ENCODE results near the gene BHLHE40. TPM values are rescaled to one million over a fixed set of nuclear protein-coding genes. Genes with fewer than 3 reads are reported as not detected.
"Not testable (repeated sequence)": the region's sequence is repeated elsewhere in the genome, so short reads cannot be mapped to it uniquely, and the experiment has no call there.

The BHLHE40 gene
- total and polyA plus RNA-seq, 2 donors (not counting 1 experiment from before 2014, with no cell fraction given), result 16.7 to 28.4 TPM

GRCh38 chr3:4971437-4971836 lies 7.8 kb upstream of the BHLHE40 start:
- not testable (repeated sequence) for DNase-seq (ENCODE audit: low read depth in 2 of 2); H3K27me3 ChIP-seq (ENCODE audit: control insufficient read depth, insufficient read depth, low read length); H3K4me3 ChIP-seq (replicated peaks in 1 of 4; ENCODE audit: control extremely low read depth in 1 of 4, insufficient read depth in 1 of 4, low read depth in 3 of 4, low read length in 4 of 4); H3K9ac ChIP-seq (ENCODE audit: insufficient read depth, low read length); H3K36me3 ChIP-seq (ENCODE audit: control insufficient read depth, insufficient read depth, low read length); H3K9me3 ChIP-seq (ENCODE audit: control insufficient read depth, insufficient read depth, low read depth, low read length); H3K27ac ChIP-seq (ENCODE audit: insufficient read depth, low read length); H4K20me1 ChIP-seq (ENCODE audit: control insufficient read depth, extremely low read depth, insufficient read depth, low read length); H3K4me1 ChIP-seq (ENCODE audit: control insufficient read depth, extremely low read depth, insufficient read depth, low read length); H3K4me2 ChIP-seq (ENCODE audit: extremely low read depth, insufficient read depth, low read length); H3K79me2 ChIP-seq (ENCODE audit: control insufficient read depth, insufficient read depth, low read length); H2AFZ ChIP-seq (ENCODE audit: low read length)

- Histone ChIP-seq H4K20me1 (ENCODE audit: control insufficient read depth, extremely low read depth, insufficient read depth, low read length) (no peaks in the 10 kb centered on the region), H3K4me2 (ENCODE audit: extremely low read depth, insufficient read depth, low read length) (no peak overlapping the region)
Observed at GRCh38 chr3:4971838-4972237, 7.4 kb upstream of the BHLHE40 start.

GRCh38 chr3:4972652-4973643 lies 6.3 kb upstream of the BHLHE40 start:
- TF ChIP-seq EZH2 (IDR thresholded peaks at IDR 0.05; ENCODE audit: low read length, missing control alignments), result no peak
- TF ChIP-seq, protein P1, sequence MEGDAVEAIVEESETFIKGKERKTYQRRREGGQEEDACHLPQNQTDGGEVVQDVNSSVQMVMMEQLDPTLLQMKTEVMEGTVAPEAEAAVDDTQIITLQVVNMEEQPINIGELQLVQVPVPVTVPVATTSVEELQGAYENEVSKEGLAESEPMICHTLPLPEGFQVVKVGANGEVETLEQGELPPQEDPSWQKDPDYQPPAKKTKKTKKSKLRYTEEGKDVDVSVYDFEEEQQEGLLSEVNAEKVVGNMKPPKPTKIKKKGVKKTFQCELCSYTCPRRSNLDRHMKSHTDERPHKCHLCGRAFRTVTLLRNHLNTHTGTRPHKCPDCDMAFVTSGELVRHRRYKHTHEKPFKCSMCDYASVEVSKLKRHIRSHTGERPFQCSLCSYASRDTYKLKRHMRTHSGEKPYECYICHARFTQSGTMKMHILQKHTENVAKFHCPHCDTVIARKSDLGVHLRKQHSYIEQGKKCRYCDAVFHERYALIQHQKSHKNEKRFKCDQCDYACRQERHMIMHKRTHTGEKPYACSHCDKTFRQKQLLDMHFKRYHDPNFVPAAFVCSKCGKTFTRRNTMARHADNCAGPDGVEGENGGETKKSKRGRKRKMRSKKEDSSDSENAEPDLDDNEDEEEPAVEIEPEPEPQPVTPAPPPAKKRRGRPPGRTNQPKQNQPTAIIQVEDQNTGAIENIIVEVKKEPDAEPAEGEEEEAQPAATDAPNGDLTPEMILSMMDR (conservative IDR thresholded peaks at IDR 0.05 in 1 of 2, IDR thresholded peaks at IDR 0.05 in 1 of 2; ENCODE audit: low read depth in 1 of 2, low read length in 2 of 2), result no peak
- H3K4me3 ChIP-seq (replicated peaks in 1 of 4; ENCODE audit: control extremely low read depth in 1 of 4, insufficient read depth in 1 of 4, low read depth in 3 of 4, low read length in 4 of 4), result no peak overlapping the region
- peaks cover 6% of the 10 kb centered on the region for H3K4me1 ChIP-seq (ENCODE audit: control insufficient read depth, extremely low read depth, insufficient read depth, low read length)
- H2AFZ ChIP-seq (ENCODE audit: low read length), result no peak overlapping the region
- no peaks in the 10 kb centered on the region for H3K9me3 ChIP-seq (ENCODE audit: control insufficient read depth, insufficient read depth, low read depth, low read length)
- no peaks in the 10 kb centered on the region for H4K20me1 ChIP-seq (ENCODE audit: control insufficient read depth, extremely low read depth, insufficient read depth, low read length)
- DNase-seq (ENCODE audit: low read depth in 2 of 2), result no peak
- no peak overlapping the region for H3K4me2 ChIP-seq (ENCODE audit: extremely low read depth, insufficient read depth, low read length)
- H3K27me3 ChIP-seq (ENCODE audit: control insufficient read depth, insufficient read depth, low read length), result no peaks in the 10 kb centered on the region
- no peaks in the 10 kb centered on the region for H3K79me2 ChIP-seq (ENCODE audit: control insufficient read depth, insufficient read depth, low read length)
- no peak overlapping the region for H3K9ac ChIP-seq (ENCODE audit: insufficient read depth, low read length)
- H3K27ac ChIP-seq (ENCODE audit: insufficient read depth, low read length), result no peak overlapping the region
- H3K36me3 ChIP-seq (ENCODE audit: control insufficient read depth, insufficient read depth, low read length), result no peaks in the 10 kb centered on the region

More at GRCh38 chr3:4971838-4972237, 7.4 kb upstream of the BHLHE40 start:
- no peaks in the 10 kb centered on the region for H3K27me3 ChIP-seq (ENCODE audit: control insufficient read depth, insufficient read depth, low read length)
- no peak for TF ChIP-seq EZH2 (IDR thresholded peaks at IDR 0.05; ENCODE audit: low read length, missing control alignments)
- TF ChIP-seq, protein P1 (conservative IDR thresholded peaks at IDR 0.05 in 1 of 2, IDR thresholded peaks at IDR 0.05 in 1 of 2; ENCODE audit: low read depth in 1 of 2, low read length in 2 of 2), result no peak
- no peaks in the 10 kb centered on the region for H3K36me3 ChIP-seq (ENCODE audit: control insufficient read depth, insufficient read depth, low read length)
- H3K4me1 ChIP-seq (ENCODE audit: control insufficient read depth, extremely low read depth, insufficient read depth, low read length), result no peaks in the 10 kb centered on the region
- no peak overlapping the region for H3K27ac ChIP-seq (ENCODE audit: insufficient read depth, low read length)
- no peaks in the 10 kb centered on the region for H3K79me2 ChIP-seq (ENCODE audit: control insufficient read depth, insufficient read depth, low read length)
- no peak for DNase-seq (ENCODE audit: low read depth in 2 of 2)
- no peak overlapping the region for H3K4me3 ChIP-seq (replicated peaks in 1 of 4; ENCODE audit: control extremely low read depth in 1 of 4, insufficient read depth in 1 of 4, low read depth in 3 of 4, low read length in 4 of 4)
- no peak overlapping the region for H3K9ac ChIP-seq (ENCODE audit: insufficient read depth, low read length)
- no peaks in the 10 kb centered on the region for H3K9me3 ChIP-seq (ENCODE audit: control insufficient read depth, insufficient read depth, low read depth, low read length)
- H2AFZ ChIP-seq (ENCODE audit: low read length), result no peak overlapping the region

Measured in fibroblast of lung (primary cell).